GM13976 (cell line): ENCODE measurements around the gene CARD19.
A peak's percentile ranks its signal among the peaks of the same experiment; 100 is the strongest.

ENCODE experiments used
- DNase-seq: peaks from one replicate; pipeline ENCODE4 v3.0.0; 2012; ENCODE audit warnings: low spot score
- CTCF ChIP-seq: IDR thresholded peaks from 2 replicates; pipeline ENCODE4 v1.5.1; 2012; ENCODE audit warnings: borderline replicate concordance, mild to moderate bottlenecking; ENCODE audit not compliant: insufficient read depth; ENCODE audit errors: extremely low read depth, missing control alignments, control extremely low read depth
- in situ Hi-C: fragments of 300-500 bp; cut with MboI; formaldehyde crosslinking; loops from one replicate; pipeline ENCODE4 v1.12.0; 2022; ENCODE audit warnings: low sequenced_read_pairs, mixed read lengths, inconsistent platforms; ENCODE audit not compliant: unreplicated experiment

The CARD19 gene

GRCh38 chr9:93076101-93076791 is 19.8 kb upstream of the CARD19 start:
- no peak for TF ChIP-seq CTCF
- no peak for DNase-seq
- in situ Hi-C loops = no loop called here

- in situ Hi-C loops = no loop called here
- DNase-seq = no peak
- TF ChIP-seq CTCF = no peak
Observed at GRCh38 chr9:93076792-93077128, 19.3 kb upstream of the CARD19 start.

- in situ Hi-C loops = no loop called here
- peak; percentile 58 for DNase-seq
- TF ChIP-seq CTCF = no peak
Observed at GRCh38 chr9:93077367-93077766, 18.6 kb upstream of the CARD19 start.

- DNase-seq = no peak
- no peak for TF ChIP-seq CTCF
- in situ Hi-C loops = no loop called here
Observed at GRCh38 chr9:93077811-93078210, 18.2 kb upstream of the CARD19 start.

GRCh38 chr9:93079371-93079770 is 16.6 kb upstream of the CARD19 start:
- in situ Hi-C loops = no loop called here
- no peak for DNase-seq
- no peak for TF ChIP-seq CTCF

- no peak for TF ChIP-seq CTCF
- in situ Hi-C loops = no loop called here
- no peak for DNase-seq
Observed at GRCh38 chr9:93080406-93080805, 15.6 kb upstream of the CARD19 start.
